ENCODE measurements around the gene TSPEAR. TPM values are rescaled to one million over a fixed set of nuclear protein-coding genes. Genes with fewer than 3 reads are reported as not detected.

The TSPEAR gene
- total RNA-seq, 2 experiments from 2014 or later: not detected

DNA sequence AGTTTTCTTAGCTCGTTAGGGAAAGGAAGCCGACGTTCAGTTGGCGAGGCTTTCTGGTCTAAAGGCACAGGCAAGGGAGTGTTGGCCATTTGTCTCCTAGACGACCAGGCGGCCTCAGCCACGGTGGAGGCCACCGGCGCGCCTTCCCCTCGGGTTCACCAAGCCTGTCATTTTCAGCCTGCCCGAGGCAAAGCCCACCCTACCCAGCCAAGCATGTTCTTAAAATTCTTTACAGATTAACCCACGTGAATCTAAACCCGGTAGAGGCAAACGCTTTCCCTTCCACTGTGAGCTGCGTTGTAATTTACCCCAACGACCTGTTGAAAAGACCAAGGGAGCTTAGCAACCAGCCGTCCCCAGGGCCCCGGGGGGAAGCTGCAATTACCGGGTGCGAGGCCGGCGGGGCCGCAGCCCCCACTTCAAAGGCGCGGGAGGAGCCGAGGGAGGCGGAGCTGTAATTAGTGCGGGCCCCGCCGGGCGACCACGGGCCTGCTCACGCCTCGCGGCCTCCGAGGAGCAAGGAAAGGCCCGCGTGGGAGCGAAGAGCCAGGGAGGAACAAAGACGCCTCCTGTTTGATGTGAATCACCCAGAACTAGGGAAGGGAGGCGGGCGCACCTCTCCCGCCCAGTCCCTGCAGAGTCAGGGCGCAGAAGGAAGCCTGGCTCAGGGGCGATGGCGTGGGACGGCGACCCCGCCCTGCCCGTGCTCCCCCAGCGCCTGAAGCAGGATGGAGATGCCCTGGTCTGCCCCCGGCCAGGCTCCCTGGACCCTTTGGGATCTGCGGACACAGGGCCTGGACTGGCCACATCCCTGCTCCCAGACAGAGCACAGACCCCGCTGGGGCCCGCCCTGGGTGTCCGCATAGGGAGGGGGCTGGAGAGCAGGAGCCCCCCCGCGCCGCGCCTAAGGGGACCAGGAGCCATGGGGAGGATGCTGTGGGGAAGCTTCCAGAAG lies 12.1 kb upstream of the TSPEAR start:
- ChIA-PET CTCF (interaction anchor here (0.9 to 1.0 kb wide), 2 partner anchors 19 to 212 kb away, joined by 3 to 5 read pairs; no protein-coding TSS in a partner anchor), POLR2A (no interaction called here)
- ATAC-seq (peak; percentile 61), DNase-seq (peak; percentile 36)
- no peaks in the 10 kb centered on the region for H3K36me3 Mint-ChIP-seq (ENCODE audit: low read depth)
- no peaks in the 10 kb centered on the region for H3K9me3 Mint-ChIP-seq
- H3K4me3 Mint-ChIP-seq: no peak overlapping the region
- intact Hi-C loops (cut with micrococcal nuclease): no loop called here
- no peak overlapping the region for H3K27ac Mint-ChIP-seq
- peaks cover 12% of the 10 kb centered on the region for H3K4me1 Mint-ChIP-seq (ENCODE audit: low read depth)
- TF ChIP-seq, protein P1, sequence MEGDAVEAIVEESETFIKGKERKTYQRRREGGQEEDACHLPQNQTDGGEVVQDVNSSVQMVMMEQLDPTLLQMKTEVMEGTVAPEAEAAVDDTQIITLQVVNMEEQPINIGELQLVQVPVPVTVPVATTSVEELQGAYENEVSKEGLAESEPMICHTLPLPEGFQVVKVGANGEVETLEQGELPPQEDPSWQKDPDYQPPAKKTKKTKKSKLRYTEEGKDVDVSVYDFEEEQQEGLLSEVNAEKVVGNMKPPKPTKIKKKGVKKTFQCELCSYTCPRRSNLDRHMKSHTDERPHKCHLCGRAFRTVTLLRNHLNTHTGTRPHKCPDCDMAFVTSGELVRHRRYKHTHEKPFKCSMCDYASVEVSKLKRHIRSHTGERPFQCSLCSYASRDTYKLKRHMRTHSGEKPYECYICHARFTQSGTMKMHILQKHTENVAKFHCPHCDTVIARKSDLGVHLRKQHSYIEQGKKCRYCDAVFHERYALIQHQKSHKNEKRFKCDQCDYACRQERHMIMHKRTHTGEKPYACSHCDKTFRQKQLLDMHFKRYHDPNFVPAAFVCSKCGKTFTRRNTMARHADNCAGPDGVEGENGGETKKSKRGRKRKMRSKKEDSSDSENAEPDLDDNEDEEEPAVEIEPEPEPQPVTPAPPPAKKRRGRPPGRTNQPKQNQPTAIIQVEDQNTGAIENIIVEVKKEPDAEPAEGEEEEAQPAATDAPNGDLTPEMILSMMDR (IDR thresholded peaks at IDR 0.05): no peak
- H3K27me3 Mint-ChIP-seq: peaks cover 23% of the 10 kb centered on the region

DNA sequence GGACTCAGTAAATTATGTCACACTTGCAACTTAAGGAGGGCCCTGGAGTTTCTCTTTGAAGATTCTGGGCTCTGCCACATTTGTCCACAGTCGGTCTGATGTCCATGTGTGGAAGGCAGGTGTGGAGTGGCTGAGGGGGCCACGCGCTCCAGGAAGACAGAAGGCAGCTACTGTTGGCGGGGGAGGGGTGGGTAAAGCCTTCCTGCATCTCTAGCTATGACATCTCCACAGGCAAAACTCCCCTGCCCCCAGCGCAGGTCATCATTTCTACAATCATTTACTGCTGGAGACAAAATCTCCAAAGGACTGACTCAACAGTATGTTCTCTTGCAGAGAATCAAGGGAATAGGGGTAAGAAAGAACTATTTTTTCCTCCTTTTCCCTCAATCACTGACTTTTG lies 11.4 kb upstream of the TSPEAR start:
- TF ChIP-seq, protein P1 (IDR thresholded peaks at IDR 0.05): no peak
- POLR2A ChIA-PET: no interaction called here
- no peak for ATAC-seq
- Mint-ChIP-seq H3K4me3 (no peak overlapping the region), H3K9me3 (no peaks in the 10 kb centered on the region), H3K27me3 (peaks cover 22% of the 10 kb centered on the region), H3K4me1 (ENCODE audit: low read depth) (peaks cover 12% of the 10 kb centered on the region), H3K27ac (no peak overlapping the region), H3K36me3 (ENCODE audit: low read depth) (no peaks in the 10 kb centered on the region)
- CTCF ChIA-PET: interaction anchor here (0.9 to 1.0 kb wide), 2 partner anchors 20 to 212 kb away, joined by 3 to 5 read pairs; no protein-coding TSS in a partner anchor
- no peak for DNase-seq
- intact Hi-C loops (cut with micrococcal nuclease): no loop called here

DNA sequence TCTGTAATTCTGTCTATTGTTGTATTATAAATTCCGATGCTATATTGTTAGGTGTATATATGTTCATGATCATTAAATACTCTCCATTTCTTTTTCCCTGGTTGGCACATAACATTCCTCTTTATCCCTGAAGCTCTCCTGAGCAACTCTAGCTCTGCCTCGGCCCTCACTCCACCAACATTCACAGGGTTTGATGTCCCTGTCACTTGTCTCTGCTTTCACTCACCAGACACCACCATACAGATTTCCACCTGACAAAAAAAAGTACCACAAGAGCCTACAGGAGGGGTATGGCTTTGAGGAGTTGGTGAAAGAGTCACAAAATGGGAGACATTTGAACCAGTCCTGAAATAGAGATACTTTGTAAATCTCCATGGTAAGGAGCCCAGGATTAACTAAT lies 8.8 kb upstream of the TSPEAR start:
- ChIA-PET POLR2A (no interaction called here), CTCF (interaction anchor here (0.8 to 2.4 kb wide), 3 partner anchors 9 to 210 kb away, joined by 3 to 11 read pairs (median 5); partner anchors contain the start of gene TSPEAR)
- Mint-ChIP-seq H3K4me3 (no peak overlapping the region), H3K36me3 (ENCODE audit: low read depth) (no peaks in the 10 kb centered on the region), H3K4me1 (ENCODE audit: low read depth) (peaks cover 12% of the 10 kb centered on the region), H3K27me3 (peaks cover 22% of the 10 kb centered on the region), H3K9me3 (peaks cover 3% of the 10 kb centered on the region), H3K27ac (no peak overlapping the region)
- intact Hi-C loops (cut with micrococcal nuclease): no loop called here
- TF ChIP-seq, protein P1 (IDR thresholded peaks at IDR 0.05): no peak
- no peak for DNase-seq
- no peak for ATAC-seq

DNA sequence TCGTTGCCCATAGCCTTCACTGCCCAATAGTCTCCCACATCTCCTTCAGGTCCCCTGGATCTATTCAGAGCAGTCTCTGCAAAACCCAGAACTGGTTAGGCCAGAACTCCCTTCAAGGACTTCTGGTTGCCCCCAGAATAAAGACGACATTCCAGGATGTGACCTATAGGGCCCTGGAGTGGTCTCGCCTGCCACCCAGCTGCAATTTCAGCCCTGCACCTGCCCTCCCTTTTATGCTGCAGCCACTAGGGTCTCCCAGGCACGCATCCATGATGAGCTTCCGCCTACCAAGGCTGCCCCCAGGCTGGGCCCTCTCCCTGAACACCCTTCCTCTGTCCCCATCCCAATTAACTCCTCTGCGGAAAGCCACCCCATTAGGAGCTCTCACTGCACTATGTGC lies 7.2 kb upstream of the TSPEAR start:
- Mint-ChIP-seq H3K4me3 (no peak overlapping the region), H3K9me3 (peaks cover 3% of the 10 kb centered on the region), H3K36me3 (ENCODE audit: low read depth) (no peaks in the 10 kb centered on the region), H3K27ac (no peak overlapping the region), H3K27me3 (peaks cover 33% of the 10 kb centered on the region), H3K4me1 (ENCODE audit: low read depth) (peaks cover 9% of the 10 kb centered on the region)
- intact Hi-C loops (cut with micrococcal nuclease): no loop called here
- ATAC-seq (no peak), DNase-seq (no peak)
- TF ChIP-seq, protein P1 (IDR thresholded peaks at IDR 0.05): no peak
- ChIA-PET CTCF (interaction anchor here (0.6 to 2.4 kb wide), 2 partner anchors 208 to 553 kb away, joined by 3 to 11 read pairs; no protein-coding TSS in a partner anchor), POLR2A (no interaction called here)

DNA sequence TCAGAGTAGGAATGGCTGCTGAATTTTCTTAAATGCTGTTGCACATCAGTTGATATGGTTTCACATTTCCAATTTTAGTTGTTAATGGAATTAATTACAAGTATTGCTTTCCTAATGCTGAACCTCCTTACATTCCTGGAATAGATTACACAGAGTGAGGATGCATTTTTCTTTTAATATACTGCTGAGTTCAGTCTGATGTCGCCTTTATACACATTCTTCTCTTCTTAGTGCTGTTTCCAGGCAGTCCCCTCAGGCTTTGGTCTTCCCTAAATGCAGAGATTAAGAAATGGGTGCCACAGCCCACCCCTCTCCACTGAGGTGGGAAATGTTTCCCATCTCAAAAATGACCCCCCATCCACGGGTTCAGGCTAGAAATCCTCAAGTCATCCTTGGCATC lies 6.7 kb upstream of the TSPEAR start:
- peaks cover 35% of the 10 kb centered on the region for H3K27me3 Mint-ChIP-seq
- H3K27ac Mint-ChIP-seq: no peak overlapping the region
- intact Hi-C loops (cut with micrococcal nuclease): no loop called here
- DNase-seq (no peak), ATAC-seq (no peak)
- CTCF ChIA-PET: interaction anchor here (2.4 kb wide), 1 partner anchor 208 kb away, joined by 11 read pairs; no protein-coding TSS in a partner anchor
- TF ChIP-seq, protein P1 (IDR thresholded peaks at IDR 0.05): no peak
- H3K36me3 Mint-ChIP-seq (ENCODE audit: low read depth): no peaks in the 10 kb centered on the region
- H3K9me3 Mint-ChIP-seq: peaks cover 3% of the 10 kb centered on the region
- POLR2A ChIA-PET: no interaction called here
- H3K4me1 Mint-ChIP-seq (ENCODE audit: low read depth): peaks cover 5% of the 10 kb centered on the region
- H3K4me3 Mint-ChIP-seq: no peak overlapping the region
